ENCODE results near the gene SEMA3C. TPM values are rescaled to one million over a fixed set of nuclear protein-coding genes. Genes with fewer than 3 reads are reported as not detected.
A peak's percentile ranks its signal among the peaks of the same experiment; 100 is the strongest.
"Not testable (repeated sequence)": the region's sequence is repeated elsewhere in the genome, so short reads cannot be mapped to it uniquely, and the experiment has no call there.

The SEMA3C gene
- total and polyA plus RNA-seq, 2 donors (not counting 1 experiment from before 2014, with no cell fraction given) = 310 to 322 TPM

- Histone ChIP-seq H3K27ac (ENCODE audit: insufficient read depth, low read length) (no peak overlapping the region), H3K4me2 (ENCODE audit: extremely low read depth, insufficient read depth, low read length) (no peak overlapping the region), H3K4me1 (ENCODE audit: control insufficient read depth, extremely low read depth, insufficient read depth, low read length) (no peaks in the 10 kb centered on the region), H2AFZ (ENCODE audit: low read length) (no peak overlapping the region), H4K20me1 (ENCODE audit: control insufficient read depth, extremely low read depth, insufficient read depth, low read length) (no peaks in the 10 kb centered on the region), H3K27me3 (ENCODE audit: control insufficient read depth, insufficient read depth, low read length) (no peaks in the 10 kb centered on the region), H3K9ac (ENCODE audit: insufficient read depth, low read length) (no peak overlapping the region), H3K9me3 (ENCODE audit: control insufficient read depth, insufficient read depth, low read depth, low read length) (no peaks in the 10 kb centered on the region), H3K4me3 (replicated peaks in 1 of 4; ENCODE audit: control extremely low read depth in 1 of 4, insufficient read depth in 1 of 4, low read depth in 3 of 4, low read length in 4 of 4) (no peak overlapping the region), H3K36me3 (ENCODE audit: control insufficient read depth, insufficient read depth, low read length) (no peaks in the 10 kb centered on the region), H3K79me2 (ENCODE audit: control insufficient read depth, insufficient read depth, low read length) (no peaks in the 10 kb centered on the region)
- TF ChIP-seq EZH2 (IDR thresholded peaks at IDR 0.05; ENCODE audit: low read length, missing control alignments) = no peak
- TF ChIP-seq CTCF (conservative IDR thresholded peaks at IDR 0.05 in 1 of 2, IDR thresholded peaks at IDR 0.05 in 1 of 2; ENCODE audit: low read depth in 1 of 2, low read length in 2 of 2) = no peak
- peak in 1 of 2 donors; percentile 32 for DNase-seq (ENCODE audit: low read depth in 2 of 2)
Observed at GRCh38 chr7:80932536-80932935, 13.7 kb upstream of the SEMA3C start.

- TF ChIP-seq CTCF (conservative IDR thresholded peaks at IDR 0.05 in 1 of 2, IDR thresholded peaks at IDR 0.05 in 1 of 2; ENCODE audit: low read depth in 1 of 2, low read length in 2 of 2) (no peak), EZH2 (IDR thresholded peaks at IDR 0.05; ENCODE audit: low read length, missing control alignments) (no peak)
- H3K79me2 ChIP-seq (ENCODE audit: control insufficient read depth, insufficient read depth, low read length) = no peaks in the 10 kb centered on the region
- no peak overlapping the region for H3K9ac ChIP-seq (ENCODE audit: insufficient read depth, low read length)
- H4K20me1 ChIP-seq (ENCODE audit: control insufficient read depth, extremely low read depth, insufficient read depth, low read length) = no peaks in the 10 kb centered on the region
- no peak overlapping the region for H3K4me2 ChIP-seq (ENCODE audit: extremely low read depth, insufficient read depth, low read length)
- H3K27ac ChIP-seq (ENCODE audit: insufficient read depth, low read length) = no peak overlapping the region
- H3K9me3 ChIP-seq (ENCODE audit: control insufficient read depth, insufficient read depth, low read depth, low read length) = no peaks in the 10 kb centered on the region
- no peaks in the 10 kb centered on the region for H3K4me1 ChIP-seq (ENCODE audit: control insufficient read depth, extremely low read depth, insufficient read depth, low read length)
- H3K36me3 ChIP-seq (ENCODE audit: control insufficient read depth, insufficient read depth, low read length) = no peaks in the 10 kb centered on the region
- H2AFZ ChIP-seq (ENCODE audit: low read length) = no peak overlapping the region
- no peaks in the 10 kb centered on the region for H3K27me3 ChIP-seq (ENCODE audit: control insufficient read depth, insufficient read depth, low read length)
- DNase-seq (ENCODE audit: low read depth in 2 of 2) = peak in 1 of 2 donors; percentile 58
- H3K4me3 ChIP-seq (replicated peaks in 1 of 4; ENCODE audit: control extremely low read depth in 1 of 4, insufficient read depth in 1 of 4, low read depth in 3 of 4, low read length in 4 of 4) = no peak overlapping the region
Observed at GRCh38 chr7:80929619-80930018, 10.8 kb upstream of the SEMA3C start.

GRCh38 chr7:80926955-80927354 is 8.1 kb upstream of the SEMA3C start:
- not testable (repeated sequence) for H3K36me3 ChIP-seq (ENCODE audit: control insufficient read depth, insufficient read depth, low read length); H3K4me1 ChIP-seq (ENCODE audit: control insufficient read depth, extremely low read depth, insufficient read depth, low read length); H3K4me3 ChIP-seq (replicated peaks in 1 of 4; ENCODE audit: control extremely low read depth in 1 of 4, insufficient read depth in 1 of 4, low read depth in 3 of 4, low read length in 4 of 4); H4K20me1 ChIP-seq (ENCODE audit: control insufficient read depth, extremely low read depth, insufficient read depth, low read length); H2AFZ ChIP-seq (ENCODE audit: low read length); H3K27me3 ChIP-seq (ENCODE audit: control insufficient read depth, insufficient read depth, low read length); DNase-seq (ENCODE audit: low read depth in 2 of 2); H3K9me3 ChIP-seq (ENCODE audit: control insufficient read depth, insufficient read depth, low read depth, low read length); H3K27ac ChIP-seq (ENCODE audit: insufficient read depth, low read length); H3K4me2 ChIP-seq (ENCODE audit: extremely low read depth, insufficient read depth, low read length); H3K9ac ChIP-seq (ENCODE audit: insufficient read depth, low read length); H3K79me2 ChIP-seq (ENCODE audit: control insufficient read depth, insufficient read depth, low read length)
